ENCODE results near the gene PHF19.

GRCh38 chr9:120842685-120843485, 34.1 kb downstream of the PHF19 start, which contains the start of gene PSMD5:
- TF ChIP-seq EZH2 (IDR thresholded peaks at IDR 0.05; ENCODE audit: insufficient read depth, poor library complexity, severe bottlenecking): no peak
- TF ChIP-seq EZH2phosphoT487 (IDR thresholded peaks at IDR 0.05; ENCODE audit: insufficient read depth, low read depth): no peak

Measured in GM23248 (cell line).